ENCODE measurements around the gene IRF9.

IRF9 gene

DNA sequence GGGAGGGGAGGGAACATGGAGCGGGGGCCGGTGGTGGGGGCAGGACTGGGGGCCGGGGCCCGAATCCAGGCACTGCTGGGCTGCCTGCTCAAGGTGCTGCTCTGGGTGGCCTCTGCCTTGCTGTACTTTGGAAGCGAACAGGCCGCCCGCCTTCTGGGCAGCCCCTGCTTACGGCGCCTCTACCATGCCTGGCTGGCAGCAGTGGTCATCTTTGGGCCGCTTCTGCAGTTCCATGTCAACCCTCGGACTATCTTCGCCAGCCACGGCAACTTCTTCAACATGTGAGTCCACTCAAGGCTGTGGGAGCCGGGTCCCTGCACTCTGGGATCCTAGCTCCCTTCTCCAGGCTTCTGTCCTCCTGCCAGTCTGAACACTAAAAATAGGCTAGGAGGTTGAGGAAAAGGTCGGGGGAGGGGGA is 29.5 kb upstream of the IRF9 start:
- no peak for DNase-seq (ENCODE audit: low read depth)

DNA sequence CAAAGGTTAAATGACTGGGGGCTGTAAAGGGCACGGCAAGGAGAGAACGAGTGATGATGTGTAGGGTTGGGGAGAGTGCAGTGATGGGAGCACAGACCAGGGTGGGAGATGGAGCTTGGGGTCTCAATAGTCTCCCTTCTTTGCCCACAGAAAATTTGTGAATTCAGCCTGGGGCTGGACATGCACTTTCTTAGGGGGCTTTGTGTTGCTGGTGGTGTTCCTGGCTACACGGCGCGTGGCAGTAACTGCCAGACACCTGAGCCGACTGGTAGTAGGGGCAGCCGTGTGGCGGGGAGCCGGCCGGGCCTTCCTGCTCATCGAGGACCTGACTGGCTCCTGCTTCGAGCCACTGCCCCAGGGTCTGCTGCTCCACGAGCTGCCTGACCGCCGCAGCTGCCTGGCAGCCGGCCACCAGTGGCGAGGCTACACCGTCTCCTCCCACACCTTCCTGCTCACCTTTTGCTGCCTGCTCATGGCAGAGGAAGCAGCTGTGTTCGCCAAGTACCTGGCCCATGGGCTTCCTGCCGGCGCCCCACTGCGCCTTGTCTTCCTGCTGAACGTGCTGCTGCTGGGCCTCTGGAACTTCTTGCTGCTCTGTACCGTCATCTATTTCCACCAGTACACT is 28.9 kb upstream of the IRF9 start:
- DNase-seq (ENCODE audit: low read depth), result no peak

DNA sequence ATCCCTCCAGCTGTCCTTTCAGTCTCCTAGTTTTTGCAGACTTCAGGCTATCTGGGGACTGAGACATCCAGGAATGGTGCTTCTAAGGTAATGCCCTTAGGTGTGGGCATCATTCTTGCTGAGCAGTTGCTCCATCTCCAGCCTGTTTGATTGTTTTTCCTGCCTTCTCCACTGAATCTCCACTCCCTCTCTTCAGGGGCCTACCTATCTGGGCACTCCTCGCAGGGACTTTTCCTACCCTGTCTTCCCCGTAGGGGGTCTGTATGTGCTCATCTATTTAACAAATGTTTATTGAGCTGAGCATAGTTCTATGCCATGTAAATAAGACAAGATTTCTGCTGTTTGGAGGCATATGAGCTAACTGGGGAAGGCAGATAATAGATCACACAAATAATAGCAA is 28.1 kb upstream of the IRF9 start:
- DNase-seq (ENCODE audit: low read depth), result no peak

DNA sequence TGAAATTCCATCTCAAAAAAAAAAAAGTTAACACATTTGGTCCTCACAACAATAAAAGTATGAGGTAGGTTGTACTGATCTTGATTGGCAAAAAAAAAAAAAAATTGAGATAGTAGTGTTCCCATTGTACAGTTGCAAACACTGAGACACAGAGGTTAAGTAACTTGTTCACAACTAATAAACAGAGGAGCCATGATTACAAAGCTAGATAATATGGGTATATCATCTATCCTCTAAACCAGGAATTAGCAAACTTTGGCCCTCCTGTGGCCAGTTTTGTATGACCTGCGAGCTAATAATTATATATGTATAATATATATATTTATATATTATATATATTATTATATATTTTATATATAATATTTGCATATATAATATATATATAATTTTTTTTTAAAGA is 27.3 kb upstream of the IRF9 start:
- DNase-seq (ENCODE audit: low read depth), result no peak

DNA sequence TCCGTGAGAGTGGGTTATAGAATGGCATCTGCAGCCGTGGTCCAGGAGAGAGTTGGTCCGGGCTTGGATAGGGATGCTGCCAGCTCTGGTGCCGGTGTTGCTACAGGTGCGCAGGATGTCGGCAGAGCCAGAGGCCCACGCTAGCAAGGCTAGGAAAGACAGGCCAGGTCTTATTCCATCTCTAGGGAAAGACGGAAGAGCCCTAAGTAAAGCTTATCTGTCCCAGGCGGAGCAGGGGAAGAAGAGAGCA is 25.6 kb upstream of the IRF9 start:
- DNase-seq (ENCODE audit: low read depth), result no peak

DNA sequence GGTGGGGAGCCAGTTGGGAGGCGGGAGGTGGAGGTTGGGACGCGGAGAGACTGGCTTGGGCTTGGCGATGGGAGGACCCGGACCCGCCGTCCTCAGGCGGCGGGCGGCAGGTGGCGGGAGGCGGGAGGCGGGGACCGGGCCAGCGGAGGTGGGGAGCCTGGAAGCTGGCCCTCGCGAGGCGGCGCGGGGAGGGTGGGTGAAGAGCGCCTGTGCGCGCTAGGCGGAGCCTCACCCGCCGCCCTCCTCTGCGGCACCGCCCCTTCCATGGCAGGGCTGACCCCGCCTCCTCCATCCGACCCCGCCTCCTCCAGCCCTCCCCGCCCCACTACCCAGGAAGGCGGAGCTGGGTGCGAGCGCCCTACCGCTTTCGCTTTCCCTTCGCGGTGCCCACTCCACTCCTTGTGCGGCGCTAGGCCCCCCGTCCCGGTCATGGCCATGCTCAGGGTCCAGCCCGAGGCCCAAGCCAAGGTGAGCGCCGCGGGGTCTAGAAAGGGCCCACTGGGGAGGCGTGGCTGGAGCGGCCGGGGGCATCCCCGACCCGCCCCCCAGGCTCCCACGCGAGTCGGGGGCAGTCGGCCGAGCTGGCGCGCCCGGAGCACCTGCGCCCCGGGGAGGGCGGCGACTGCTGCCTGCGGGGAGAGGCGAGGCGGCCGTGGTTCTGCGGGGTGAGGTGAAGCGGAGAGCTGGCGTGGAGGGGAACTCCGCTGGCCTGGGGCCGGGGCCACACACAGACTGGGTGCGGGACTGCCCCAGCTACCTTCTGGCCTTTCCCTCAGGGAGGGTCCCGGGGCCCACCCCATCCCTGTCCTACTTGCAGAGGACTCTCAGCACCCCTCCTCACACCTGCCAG is 25.0 kb upstream of the IRF9 start, which contains the start of gene PSME1:
PSME1 (plus strand) TSS at position 361 of the 850 bp plus-strand sequence; CDS start at position 430, 69 bp downstream.
- DNase-seq (ENCODE audit: low read depth), result peak; percentile 94

DNA sequence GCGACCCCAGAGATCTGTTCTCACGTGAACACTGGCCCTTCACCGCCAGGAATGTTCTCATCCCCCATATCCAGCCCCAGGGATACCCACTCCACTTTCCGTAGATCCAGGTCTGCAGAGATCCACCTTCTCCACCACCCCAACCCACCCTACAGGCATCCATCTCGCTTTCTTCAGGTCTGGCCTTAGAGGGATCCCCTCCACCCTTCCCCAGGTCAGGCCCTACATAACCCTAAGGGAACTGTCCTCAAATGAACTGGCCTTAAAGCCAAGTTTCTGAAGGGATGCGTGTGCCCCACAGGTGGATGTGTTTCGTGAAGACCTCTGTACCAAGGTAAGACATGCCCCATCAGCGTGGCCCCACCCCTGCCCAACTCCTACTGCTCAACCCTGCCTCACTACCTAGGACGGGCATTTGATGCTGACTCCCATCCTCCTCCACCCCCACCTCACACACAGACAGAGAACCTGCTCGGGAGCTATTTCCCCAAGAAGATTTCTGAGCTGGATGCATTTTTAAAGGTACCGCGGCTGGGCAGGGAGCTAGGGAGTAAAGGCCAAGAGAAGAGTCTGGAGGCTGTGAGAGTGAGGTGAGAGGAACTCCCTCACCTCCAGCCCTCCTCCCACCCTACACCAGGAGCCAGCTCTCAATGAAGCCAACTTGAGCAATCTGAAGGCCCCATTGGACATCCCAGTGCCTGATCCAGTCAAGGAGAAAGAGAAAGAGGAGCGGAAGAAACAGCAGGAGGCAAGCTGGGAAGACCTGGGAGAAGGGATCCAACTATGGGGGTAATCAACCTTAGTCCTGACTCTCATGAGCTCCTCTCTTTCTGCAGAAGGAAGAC is 24.2 kb upstream of the IRF9 start:
- no peak for DNase-seq (ENCODE audit: low read depth)

DNA sequence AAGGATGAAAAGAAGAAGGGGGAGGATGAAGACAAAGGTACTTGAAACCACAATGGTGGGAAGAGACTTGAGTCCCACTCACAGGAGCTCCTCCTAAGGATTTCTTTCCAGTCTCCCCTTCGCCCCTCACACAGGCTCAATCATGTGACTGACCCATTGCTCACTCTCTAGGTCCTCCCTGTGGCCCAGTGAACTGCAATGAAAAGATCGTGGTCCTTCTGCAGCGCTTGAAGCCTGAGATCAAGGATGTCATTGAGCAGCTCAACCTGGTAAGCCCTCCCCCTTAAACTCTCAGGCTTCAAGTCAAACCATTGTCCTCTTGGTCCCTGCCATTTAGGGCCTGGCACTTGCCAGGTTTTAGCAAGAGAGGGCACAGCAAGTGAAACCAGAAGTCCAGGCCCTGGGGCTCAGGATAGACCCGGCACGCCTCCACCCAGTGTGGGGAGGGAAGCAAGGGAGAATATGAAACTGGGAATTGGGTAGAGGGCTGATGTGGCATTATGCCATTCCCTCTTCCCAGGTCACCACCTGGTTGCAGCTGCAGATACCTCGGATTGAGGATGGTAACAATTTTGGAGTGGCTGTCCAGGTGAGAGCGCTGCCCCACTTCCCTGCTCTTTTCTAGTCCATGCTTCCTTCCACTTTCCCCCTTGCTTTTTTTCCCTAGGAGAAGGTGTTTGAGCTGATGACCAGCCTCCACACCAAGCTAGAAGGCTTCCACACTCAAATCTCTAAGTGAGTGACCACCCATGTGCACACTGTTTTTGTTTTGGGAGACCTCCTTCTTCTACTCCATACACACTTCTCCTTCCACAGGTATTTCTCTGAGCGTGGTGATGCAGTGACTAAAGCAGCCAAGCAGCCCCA is 23.3 kb upstream of the IRF9 start:
- DNase-seq (ENCODE audit: low read depth), result no peak

DNA sequence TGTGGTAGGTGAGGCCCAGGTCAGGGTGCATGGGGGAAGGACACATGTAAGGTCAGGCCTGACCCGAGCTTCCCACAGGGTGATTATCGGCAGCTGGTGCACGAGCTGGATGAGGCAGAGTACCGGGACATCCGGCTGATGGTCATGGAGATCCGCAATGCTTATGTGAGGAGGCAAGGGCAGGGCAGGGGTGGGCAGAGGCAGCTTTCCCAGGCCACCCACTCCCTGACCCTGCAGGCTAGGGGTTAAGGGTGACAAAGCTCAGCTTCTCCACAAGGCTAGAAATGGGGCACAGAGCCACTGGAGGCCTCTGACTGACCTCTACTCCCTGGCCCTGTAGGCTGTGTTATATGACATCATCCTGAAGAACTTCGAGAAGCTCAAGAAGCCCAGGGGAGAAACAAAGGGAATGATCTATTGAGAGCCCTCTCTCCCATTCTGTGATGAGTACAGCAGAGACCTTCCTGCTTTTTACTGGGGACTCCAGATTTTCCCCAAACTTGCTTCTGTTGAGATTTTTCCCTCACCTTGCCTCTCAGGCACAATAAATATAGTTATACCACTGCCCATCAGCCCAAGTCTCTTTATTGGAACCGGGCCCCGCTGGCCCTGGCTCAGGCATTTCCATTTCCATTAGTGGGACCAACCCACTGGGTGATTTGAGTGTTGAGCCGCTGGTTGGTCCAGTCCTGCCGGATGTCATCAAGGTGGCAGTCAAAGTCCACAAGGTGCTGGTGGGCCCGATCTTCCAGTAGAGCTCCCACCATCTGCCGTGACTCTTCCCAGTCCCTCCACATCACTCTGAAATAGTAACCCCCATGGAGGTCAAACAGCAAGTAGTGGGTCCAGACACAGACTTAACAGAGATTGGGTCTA is 22.4 kb upstream of the IRF9 start:
- no peak for DNase-seq (ENCODE audit: low read depth)

DNA sequence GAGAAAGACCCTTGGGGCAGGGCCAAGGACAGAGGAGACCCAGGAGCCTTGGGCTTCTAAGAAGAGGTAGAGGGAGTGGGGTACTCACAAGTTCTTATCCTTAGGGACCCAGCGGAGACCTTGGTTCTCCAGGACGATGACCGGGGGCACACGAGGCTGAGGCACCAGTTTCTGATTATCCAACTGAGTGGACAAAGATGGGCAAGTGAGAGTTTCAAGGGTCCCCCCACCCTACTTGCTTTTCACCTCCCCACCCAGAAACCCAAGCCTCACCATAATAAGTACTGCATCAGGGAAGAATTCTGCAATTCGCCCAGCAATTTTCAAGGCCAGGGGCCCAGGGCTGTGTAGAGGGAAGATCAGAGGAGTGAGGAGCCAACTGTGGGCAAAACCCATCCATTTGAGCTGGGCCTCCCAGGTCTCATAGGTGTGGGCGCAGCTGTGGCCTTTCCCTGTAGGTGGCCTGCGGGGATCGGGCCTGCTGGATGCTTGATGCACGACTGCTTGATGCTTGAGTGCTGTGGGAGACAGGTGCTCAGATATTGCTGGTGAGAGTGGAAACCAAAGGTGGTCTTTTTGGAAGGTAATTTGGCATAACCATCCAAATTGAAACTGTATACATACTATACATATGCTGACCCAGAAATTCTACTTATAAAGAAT is 21.7 kb upstream of the IRF9 start:
- no peak for DNase-seq (ENCODE audit: low read depth)

DNA sequence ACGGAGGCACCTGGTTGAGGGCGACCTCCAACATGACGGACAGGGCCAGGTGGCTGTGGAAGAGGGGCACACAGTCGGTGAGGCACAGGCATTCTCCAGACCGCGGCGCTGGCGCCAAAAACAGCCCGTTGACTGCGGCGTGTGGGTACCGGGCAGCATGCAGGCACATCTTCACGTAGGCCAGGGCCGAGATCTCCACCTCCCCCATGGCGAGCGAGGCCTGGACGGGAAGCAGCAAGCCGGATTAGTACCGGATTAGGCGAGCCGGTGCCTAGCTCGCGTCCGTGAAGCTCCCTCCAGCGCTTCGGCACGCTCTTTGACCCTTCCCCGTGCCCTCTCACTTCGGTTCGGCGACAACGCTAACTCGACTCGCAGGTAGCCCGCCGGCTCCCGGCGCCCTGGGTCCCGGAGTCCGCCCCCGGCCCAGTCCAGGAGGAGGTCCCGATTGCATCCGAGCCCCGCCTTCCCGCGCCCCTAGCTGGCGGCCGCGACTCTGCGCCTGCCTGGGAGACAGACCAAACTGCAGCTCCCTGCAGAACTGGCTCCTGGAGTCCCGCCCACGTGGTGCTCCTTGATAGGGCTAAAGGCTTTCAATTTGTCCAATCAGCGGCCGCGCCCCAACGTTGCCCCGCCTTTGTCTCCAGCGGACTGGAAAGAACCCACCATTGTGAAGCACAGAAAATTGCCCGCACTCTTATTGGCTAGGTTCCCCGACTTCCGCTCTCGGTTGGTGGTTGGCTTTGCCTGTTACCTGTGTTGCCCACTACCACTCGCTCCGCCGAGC is 19.8 kb upstream of the IRF9 start, which contains the start of gene EMC9:
EMC9 (minus strand) TSS at position 495 of the 784 bp plus-strand sequence; CDS start at position 208, 287 bp downstream.
- peak; percentile 99 for DNase-seq (ENCODE audit: low read depth)

DNA sequence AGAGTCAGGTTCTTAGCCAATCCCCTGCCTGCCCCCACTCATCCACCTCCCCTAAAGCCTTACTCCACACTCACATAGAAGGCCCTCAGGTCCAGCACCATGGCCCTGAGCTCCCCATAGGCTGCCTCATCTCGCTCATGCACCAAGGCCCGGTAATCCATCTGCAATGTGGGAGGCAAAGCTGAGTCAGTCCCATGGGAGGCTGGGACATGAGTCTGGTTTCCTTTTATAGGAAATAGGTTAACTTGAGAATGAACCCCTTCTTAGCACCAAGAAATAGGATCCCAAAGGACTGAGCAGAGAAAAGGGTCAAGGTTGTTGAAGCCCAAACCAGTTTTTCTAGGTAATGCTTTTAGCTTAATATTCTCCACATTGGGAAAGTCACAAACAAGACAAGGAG is 17.6 kb upstream of the IRF9 start:
- no peak for DNase-seq (ENCODE audit: low read depth)

DNA sequence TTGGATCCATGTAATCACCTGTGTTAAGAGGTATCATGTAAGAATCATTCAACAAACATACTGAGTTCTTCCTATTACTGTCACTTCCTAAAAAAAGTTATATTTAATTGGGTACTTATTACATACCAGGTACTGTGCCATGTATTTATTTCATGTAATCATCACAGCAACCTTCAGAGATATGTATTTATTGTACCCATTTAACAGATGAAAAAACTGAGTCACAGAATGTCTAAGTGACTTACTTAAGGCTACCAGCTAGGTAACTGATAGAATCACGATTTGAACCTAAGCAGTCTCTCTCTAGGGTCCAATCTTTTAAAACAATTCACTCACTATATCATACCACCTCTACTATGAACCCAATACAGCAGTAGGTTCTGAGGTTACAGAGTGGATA is 16.6 kb upstream of the IRF9 start:
- DNase-seq (ENCODE audit: low read depth), result no peak

DNA sequence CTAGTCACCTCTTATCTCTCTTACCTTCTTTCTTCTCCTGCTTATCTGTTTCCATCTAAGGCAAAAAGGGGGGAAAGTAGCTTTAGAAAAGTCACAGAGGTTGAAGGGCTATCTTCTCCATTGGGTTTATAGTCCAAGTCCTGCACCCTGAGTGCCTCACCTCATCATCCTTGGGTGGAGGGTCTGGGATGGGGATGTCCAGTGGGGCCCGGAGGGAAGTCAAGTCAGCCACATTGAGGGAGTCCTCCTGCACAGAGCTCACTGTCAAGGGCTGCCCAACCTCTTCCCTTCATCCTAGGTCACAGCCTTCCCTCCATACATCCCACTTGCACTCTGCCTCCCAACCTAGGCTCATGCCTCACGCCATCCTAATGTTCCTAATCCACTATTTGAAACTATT is 15.8 kb upstream of the IRF9 start:
- no peak for DNase-seq (ENCODE audit: low read depth)

DNA sequence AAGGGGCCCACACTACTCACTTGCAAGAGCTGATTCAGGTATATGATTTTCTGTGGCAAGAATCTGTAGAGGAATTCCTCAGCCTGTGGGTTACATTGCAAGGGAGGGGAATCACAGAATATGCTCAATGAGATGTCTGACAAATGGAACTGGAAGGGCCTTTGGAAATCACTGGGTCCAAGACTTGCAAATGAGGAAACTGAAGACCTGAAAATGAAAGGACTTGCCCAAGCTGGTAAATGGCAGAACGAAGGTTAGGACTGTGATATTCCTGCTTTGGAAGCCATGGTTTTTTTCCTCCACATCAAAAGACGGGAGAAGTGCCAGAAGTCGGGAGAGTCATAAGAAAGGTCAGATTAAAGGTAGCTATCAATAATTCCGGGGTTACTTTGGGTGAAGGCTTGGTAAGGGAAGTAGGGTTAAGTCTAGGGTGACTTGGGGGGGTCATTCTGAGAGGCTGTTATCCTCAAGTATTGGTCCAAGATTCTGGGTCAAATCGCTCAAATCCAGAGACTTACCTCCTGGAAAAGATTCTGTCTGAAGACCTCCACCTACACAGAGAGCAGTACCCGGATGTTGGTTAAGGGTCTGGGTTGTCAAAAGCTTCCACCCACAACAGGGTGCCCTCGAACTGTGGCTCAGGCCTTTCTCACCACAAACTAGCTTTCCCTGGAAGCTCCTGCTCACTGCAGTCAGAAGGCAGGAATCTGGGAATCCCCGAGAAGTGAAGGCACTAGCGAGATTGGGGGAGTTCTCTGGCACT is 15.2 kb upstream of the IRF9 start:
- no peak for DNase-seq (ENCODE audit: low read depth)

DNA sequence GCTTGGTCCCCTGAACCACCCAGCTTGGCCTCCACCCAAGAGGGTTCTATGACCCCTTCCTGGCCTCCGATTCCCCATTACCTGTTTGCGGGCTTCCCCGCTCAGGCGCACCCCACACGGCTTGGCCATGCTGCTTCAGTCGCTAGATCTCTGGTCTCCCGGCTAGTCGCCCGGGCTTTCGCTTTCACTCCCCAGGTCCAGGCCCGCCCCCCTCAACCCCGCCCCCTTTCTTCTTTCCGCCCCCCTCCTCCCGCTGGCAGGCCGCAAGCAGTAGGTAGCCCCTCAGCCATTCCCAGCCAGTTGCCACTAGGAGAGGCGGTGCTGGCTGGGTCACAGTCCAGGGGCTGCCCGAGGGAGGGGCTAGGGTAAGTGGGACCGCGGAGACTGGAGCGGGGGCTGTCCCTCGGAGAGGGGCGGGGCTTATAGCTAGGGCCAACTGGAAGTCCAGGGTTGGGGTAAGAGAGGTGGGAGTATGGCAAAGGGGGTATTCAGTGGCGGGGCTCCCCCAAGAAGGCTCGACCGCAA is 14.6 kb upstream of the IRF9 start, which contains the start of gene PSME2:
PSME2 (minus strand) TSS at position 158 of the 525 bp plus-strand sequence; CDS start at position 129, 29 bp downstream.
- peak; percentile 89 for DNase-seq (ENCODE audit: low read depth)

DNA sequence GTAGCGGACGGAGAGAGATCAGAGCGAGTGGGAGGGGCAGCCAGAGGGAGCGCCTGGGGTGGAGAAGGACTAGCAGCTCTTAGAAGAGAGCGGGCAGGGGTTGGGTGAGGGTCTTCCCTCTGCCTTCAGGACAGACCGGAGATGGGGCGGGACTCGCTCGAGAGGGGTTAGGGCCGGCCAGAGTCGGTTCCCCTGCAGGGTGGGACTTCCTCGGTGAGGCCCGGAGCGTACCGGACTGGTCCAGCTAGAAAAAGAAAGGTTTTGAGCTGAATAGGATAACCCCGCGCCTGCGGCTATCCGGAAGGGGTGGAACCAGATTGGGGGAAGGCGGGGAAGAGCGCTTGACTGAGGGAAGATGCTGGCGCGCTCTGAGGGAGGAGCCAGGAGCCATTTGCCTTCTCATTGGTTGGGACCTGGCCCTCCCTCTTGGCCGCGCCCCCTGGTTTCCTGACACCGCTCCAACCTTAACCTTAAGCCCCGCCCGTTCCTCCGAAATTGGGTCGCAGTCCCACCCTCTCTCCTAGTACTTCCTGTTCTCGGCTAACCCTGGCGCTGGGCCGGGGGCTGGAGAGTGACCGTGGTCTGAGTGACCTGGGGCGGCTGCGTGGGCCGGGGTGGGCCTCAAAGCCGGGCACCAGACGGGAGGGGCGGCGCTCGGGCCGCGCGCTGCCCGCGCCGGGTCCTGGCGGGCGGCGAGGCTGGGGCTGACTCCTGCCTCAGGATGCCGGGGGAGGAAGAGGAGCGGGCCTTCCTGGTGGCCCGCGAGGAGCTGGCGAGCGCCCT is 13.9 kb upstream of the IRF9 start, which contains the start of gene RNF31:
RNF31 (plus strand) TSS at position 521 of the 783 bp plus-strand sequence; CDS start at position 722, 201 bp downstream.
- DNase-seq (ENCODE audit: low read depth), result peak; percentile 97

All from activated T-cell treated with anti-CD3 and anti-CD28 coated beads for 48 hours (primary cell).